ENCODE data around the gene SEMA4B. TPM values are rescaled to one million over a fixed set of nuclear protein-coding genes. Genes with fewer than 3 reads are reported as not detected.

SEMA4B gene
- total RNA-seq, 1 donor from 2014 or later, result 41.9 TPM

DNA sequence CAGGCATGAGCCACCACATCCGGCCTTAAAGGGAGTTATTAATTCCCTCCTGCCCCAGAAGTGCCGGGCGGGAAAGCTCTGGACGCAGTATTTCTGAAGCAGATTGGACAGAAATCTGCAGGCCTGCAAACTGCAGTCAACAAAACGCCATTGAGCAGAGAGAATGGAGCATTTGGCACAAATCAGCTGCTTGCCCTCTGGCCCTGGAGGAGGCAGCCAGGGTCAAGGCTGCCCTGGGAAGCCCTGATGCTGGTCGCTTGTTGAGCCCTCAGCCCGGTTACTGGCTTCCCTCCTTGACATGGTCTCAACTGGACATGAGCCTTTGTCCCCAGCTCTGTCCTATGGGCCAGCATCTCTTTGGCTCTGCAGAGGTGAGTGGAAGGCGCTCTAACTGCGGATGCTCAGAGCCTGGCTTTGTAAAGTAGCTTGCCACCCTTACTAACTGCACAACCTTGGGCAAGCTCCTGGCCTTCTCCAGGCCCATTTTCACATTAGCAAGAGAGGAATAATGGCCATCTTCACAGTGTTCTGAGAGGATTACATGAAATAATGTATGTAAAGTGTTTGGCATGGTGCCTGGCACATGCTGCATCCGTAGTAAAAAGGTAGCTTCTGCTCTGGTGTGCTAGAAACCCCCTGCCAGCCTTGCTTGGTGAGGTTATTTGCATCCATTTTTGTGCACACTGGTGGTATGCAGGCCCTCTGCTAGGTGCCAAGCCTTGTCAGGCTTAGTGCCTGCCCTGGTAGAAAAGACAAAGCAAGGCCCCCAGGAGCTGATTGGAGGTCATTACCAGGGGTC, 4.1 kb downstream of the SEMA4B start:
- no peak for DNase-seq (ENCODE audit: low spot score, unreplicated experiment)
- no peaks in the 10 kb centered on the region for H3K9me3 Mint-ChIP-seq (ENCODE audit: low read depth)
- no peaks in the 10 kb centered on the region for H3K36me3 Mint-ChIP-seq (ENCODE audit: insufficient read depth)
- H3K27ac Mint-ChIP-seq, result no peak overlapping the region
- H3K4me3 Mint-ChIP-seq (ENCODE audit: low read depth), result no peak overlapping the region
- H3K27me3 Mint-ChIP-seq, result no peaks in the 10 kb centered on the region
- H3K4me1 Mint-ChIP-seq (ENCODE audit: low read depth), result peaks cover 15% of the 10 kb centered on the region
- TF ChIP-seq, protein P1, sequence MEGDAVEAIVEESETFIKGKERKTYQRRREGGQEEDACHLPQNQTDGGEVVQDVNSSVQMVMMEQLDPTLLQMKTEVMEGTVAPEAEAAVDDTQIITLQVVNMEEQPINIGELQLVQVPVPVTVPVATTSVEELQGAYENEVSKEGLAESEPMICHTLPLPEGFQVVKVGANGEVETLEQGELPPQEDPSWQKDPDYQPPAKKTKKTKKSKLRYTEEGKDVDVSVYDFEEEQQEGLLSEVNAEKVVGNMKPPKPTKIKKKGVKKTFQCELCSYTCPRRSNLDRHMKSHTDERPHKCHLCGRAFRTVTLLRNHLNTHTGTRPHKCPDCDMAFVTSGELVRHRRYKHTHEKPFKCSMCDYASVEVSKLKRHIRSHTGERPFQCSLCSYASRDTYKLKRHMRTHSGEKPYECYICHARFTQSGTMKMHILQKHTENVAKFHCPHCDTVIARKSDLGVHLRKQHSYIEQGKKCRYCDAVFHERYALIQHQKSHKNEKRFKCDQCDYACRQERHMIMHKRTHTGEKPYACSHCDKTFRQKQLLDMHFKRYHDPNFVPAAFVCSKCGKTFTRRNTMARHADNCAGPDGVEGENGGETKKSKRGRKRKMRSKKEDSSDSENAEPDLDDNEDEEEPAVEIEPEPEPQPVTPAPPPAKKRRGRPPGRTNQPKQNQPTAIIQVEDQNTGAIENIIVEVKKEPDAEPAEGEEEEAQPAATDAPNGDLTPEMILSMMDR (IDR thresholded peaks at IDR 0.05; ENCODE audit: unreplicated experiment), result no peak

DNA sequence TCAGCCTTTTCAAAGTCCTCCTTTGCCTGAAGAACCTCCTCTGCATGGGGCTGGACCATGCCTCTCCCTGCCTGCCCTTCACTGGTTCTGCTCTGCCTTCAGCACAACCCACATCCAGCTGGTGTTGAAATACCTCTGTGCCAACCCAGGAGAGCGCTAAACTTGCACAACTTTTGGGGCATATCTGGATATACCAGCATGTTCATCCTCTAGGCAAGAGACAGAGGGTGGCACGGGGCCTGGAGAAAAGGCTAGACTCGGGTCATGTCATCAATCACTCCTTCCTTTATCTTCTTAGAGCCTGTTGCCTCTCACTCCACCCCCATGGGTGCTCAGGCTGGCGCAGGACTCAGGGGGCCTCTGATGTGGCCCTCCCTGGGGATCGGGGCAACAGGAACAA, 4.8 kb downstream of the SEMA4B start:
- peaks cover 14% of the 10 kb centered on the region for H3K4me1 Mint-ChIP-seq (ENCODE audit: low read depth)
- H3K36me3 Mint-ChIP-seq (ENCODE audit: insufficient read depth), result no peaks in the 10 kb centered on the region
- TF ChIP-seq, protein P1 (IDR thresholded peaks at IDR 0.05; ENCODE audit: unreplicated experiment), result no peak
- DNase-seq (ENCODE audit: low spot score, unreplicated experiment), result no peak
- H3K27ac Mint-ChIP-seq, result no peak overlapping the region
- no peaks in the 10 kb centered on the region for H3K27me3 Mint-ChIP-seq
- H3K4me3 Mint-ChIP-seq (ENCODE audit: low read depth), result no peak overlapping the region
- no peaks in the 10 kb centered on the region for H3K9me3 Mint-ChIP-seq (ENCODE audit: low read depth)

DNA sequence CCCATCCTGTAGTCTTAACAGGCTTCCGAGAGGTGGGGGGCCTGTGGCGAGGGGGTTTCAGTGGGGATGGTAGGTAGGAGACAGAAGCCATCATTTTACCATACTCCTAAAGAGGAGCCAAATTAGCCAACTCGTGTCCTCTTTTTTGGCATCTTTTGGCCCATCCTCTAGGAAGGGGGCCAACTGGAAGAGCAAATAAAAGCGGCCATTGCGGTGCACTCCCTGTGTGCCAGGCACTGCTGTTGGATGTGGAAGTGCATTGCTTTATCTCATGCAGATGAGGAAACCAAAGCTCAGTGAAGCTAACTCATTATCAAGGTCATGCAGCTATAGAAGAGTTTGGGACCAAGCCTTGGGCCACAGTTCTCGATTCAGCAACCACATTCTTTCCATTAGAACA, 6.1 kb downstream of the SEMA4B start:
- Mint-ChIP-seq H3K9me3 (ENCODE audit: low read depth) (no peaks in the 10 kb centered on the region), H3K27me3 (no peaks in the 10 kb centered on the region), H3K36me3 (ENCODE audit: insufficient read depth) (no peaks in the 10 kb centered on the region), H3K4me1 (ENCODE audit: low read depth) (peaks cover 13% of the 10 kb centered on the region), H3K27ac (no peak overlapping the region), H3K4me3 (ENCODE audit: low read depth) (no peak overlapping the region)
- no peak for DNase-seq (ENCODE audit: low spot score, unreplicated experiment)
- TF ChIP-seq, protein P1 (IDR thresholded peaks at IDR 0.05; ENCODE audit: unreplicated experiment), result no peak

DNA sequence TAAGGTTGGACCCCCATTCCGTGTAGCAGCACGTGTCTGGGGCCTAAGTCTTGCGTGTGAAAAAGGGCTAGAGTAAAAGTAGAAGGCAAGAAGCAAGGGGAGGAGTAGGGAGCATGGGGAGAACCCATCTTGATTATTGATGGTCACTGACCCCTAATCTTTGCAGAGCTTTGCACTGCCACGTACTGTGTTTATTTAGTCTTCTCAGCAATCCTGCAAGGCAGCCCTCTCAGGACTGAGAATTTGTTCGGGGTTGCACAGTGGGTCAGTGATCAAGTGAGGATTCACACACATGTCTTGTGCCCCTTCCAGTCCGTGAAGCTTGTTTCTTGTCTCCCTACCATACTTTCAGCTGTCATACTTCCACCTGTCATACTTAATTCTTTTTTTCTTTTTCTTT, 7.2 kb downstream of the SEMA4B start:
- no peak overlapping the region for H3K27ac Mint-ChIP-seq

GRCh38 chr15:90209591-90209990, 8.5 kb downstream of the SEMA4B start:
- H3K27ac Mint-ChIP-seq, result no peak overlapping the region
- DNase-seq (ENCODE audit: low spot score, unreplicated experiment), result no peak
- no peaks in the 10 kb centered on the region for H3K9me3 Mint-ChIP-seq (ENCODE audit: low read depth)
- no peaks in the 10 kb centered on the region for H3K27me3 Mint-ChIP-seq
- TF ChIP-seq, protein P1 (IDR thresholded peaks at IDR 0.05; ENCODE audit: unreplicated experiment), result no peak
- H3K36me3 Mint-ChIP-seq (ENCODE audit: insufficient read depth), result no peaks in the 10 kb centered on the region
- H3K4me1 Mint-ChIP-seq (ENCODE audit: low read depth), result peaks cover 13% of the 10 kb centered on the region
- H3K4me3 Mint-ChIP-seq (ENCODE audit: low read depth), result no peak overlapping the region

More for the DNA sequence above, 7.2 kb downstream of the SEMA4B start:
- Mint-ChIP-seq H3K4me3 (ENCODE audit: low read depth) (no peak overlapping the region), H3K9me3 (ENCODE audit: low read depth) (no peaks in the 10 kb centered on the region), H3K4me1 (ENCODE audit: low read depth) (peaks cover 10% of the 10 kb centered on the region), H3K36me3 (ENCODE audit: insufficient read depth) (no peaks in the 10 kb centered on the region), H3K27me3 (no peaks in the 10 kb centered on the region)
- no peak for DNase-seq (ENCODE audit: low spot score, unreplicated experiment)
- TF ChIP-seq, protein P1 (IDR thresholded peaks at IDR 0.05; ENCODE audit: unreplicated experiment), result no peak

Measured in progenitor cell of endocrine pancreas (in vitro differentiated cells).